NCI-H2227 treated with DMSO at 0.1 percent for 48 hours (cell line): ENCODE data around the gene MAP1A.
A peak's percentile ranks its signal among the peaks of the same experiment; 100 is the strongest.

Source experiments
- DNase-seq: peaks from one replicate; lab custom pipeline; 2025; lab: John Stamatoyannopoulos, UW

The MAP1A gene

GRCh38 chr15:43517354-43518196, at the start of gene MAP1A:
Gene MAP1A (plus strand): TSS chr15:43517608. CDS start chr15:43521474, 3,866 bp downstream.
- DNase-seq: peak; percentile 50

- DNase-seq: no peak
These were observed 47.5 kb upstream of the MAP1A start for GRCh38 chr15:43469867-43470266.

DNA sequence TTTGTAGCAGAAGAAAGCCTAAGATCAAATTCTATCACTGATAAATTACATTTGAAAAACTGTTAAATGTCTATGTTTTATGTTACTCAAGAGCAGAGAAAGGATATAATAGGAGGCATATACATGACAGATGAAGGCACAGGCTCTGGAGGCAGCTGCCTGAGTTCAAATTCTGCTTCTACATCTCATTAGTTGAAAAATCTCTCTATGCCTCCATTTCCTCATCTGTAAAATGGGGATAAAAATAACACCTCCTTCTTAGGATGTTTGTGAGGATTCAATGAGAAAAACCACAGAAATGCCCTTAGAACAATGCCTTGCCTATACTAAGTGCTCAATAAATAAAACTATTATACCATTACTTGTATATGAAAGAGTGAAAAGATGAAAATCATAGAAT, 45.4 kb upstream of the MAP1A start:
- no peak for DNase-seq

- no peak for DNase-seq
These were observed 43.5 kb upstream of the MAP1A start for GRCh38 chr15:43473885-43474284.

- no peak for DNase-seq
These were observed 33.9 kb upstream of the MAP1A start for GRCh38 chr15:43483297-43484128.

GRCh38 chr15:43484455-43484854, 33.0 kb upstream of the MAP1A start:
- DNase-seq: no peak

- no peak for DNase-seq
These were observed 30.0 kb upstream of the MAP1A start for GRCh38 chr15:43487271-43487895.

GRCh38 chr15:43488790-43489189, 28.6 kb upstream of the MAP1A start:
- no peak for DNase-seq

- no peak for DNase-seq
These were observed 28.2 kb upstream of the MAP1A start for GRCh38 chr15:43489191-43489590.

GRCh38 chr15:43492266-43492665, 25.1 kb upstream of the MAP1A start:
- DNase-seq: no peak

DNA sequence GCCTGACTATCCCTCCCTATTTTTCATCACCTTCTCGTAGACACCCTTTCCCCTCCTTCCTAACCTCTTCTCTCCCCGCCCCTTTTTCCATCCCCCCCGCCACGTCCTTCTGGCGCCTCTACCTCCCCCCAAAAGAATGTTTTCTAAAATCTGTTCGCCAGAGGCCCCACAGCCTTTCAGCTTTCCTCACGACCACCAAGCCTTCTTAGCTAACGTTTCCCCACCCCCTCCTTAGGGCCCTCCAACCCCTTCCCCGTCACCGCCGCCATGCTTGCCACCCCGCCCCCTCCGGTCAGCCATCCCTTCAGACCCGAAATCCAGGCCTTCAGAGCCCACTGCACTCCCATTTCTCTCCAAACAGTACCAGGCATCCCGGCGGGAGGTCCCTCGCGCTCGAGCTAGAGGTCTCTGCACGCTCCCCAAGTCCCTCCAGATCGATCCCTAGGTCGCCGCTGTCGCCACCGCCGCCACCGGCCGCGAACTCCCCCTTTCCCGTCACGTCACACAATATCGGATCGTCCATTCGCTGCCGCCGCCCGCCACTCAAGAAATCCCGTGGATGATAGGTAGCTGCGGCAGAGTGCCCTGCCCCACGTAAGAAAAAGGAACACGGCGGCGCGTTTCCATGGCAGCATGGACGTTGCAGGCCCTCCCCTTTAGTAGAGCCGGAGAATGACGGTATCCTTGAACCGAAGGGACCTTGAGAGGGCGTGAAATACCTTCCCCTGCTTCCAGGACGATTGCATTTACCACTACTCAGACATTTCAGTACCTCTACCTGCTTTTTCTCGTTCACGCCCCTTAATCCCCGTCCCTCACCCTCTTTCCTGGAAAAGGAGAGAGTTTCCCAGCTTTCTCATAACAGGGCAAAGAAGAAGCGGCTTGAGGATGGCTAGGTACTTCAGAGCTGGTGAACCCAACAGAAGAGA, 24.5 kb upstream of the MAP1A start, which contains the start of gene TP53BP1:
Gene TP53BP1 (minus strand): TSS at position 484 of the 929 bp plus-strand sequence. CDS start 113 bp downstream, at position 371.
- peak; percentile 91 for DNase-seq

GRCh38 chr15:43493703-43494472, 23.5 kb upstream of the MAP1A start:
- DNase-seq: peak; percentile 11

GRCh38 chr15:43498990-43499389, 18.4 kb upstream of the MAP1A start:
- no peak for DNase-seq

- no peak for DNase-seq
These were observed 17.8 kb upstream of the MAP1A start for GRCh38 chr15:43499635-43500034.

GRCh38 chr15:43505738-43506137, 11.7 kb upstream of the MAP1A start:
- no peak for DNase-seq

DNA sequence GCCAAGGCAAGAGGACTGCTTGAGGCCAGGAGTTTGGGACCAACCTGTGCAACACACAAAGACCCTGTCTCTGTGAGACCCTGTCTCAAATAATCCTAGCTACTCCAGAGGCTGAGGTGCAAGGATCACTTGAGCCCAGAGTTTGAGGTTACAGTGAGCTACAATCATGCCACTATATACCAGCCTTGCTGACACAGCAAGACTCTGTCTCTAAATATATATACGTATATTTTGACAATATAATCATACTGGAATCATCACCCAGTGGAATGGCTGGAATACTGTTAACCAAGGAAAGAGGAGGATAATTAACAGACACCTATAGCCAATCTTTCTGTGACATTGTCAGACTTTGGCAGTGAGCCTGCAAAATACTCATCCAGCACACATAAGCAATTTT, 9.0 kb upstream of the MAP1A start:
- no peak for DNase-seq

DNA sequence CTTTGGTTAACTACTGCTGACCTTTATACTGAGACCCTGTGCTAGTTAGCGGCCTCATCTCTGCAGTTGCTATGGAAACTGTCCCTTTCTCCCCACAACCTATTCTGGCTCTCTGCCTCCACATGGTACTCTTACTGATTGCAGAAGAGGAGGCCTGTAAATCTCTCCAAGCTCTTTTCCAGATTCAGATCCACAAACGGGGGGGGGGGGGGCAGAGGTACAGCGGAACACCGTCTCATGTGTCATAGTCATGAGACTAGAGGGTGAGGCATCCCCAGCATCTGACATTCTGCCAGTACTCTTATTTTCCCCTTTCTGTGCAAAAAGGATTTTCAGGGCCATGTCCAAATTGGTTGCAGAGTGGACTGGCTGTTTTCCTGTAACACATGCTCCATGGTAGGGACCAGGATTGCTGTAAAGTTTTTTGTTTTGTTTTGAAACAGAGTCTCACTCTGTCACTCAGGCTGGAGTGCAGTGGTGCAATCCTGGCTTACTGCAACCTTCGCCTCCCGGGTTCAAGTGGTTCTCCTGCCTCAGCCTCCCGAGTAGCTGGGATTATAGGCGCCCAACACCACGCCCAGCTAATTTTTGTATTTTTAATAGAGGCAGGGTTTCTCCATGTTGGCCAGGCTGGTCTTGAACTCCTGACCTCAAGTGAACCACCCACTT, 8.3 kb upstream of the MAP1A start:
- DNase-seq: peak; percentile 71

DNA sequence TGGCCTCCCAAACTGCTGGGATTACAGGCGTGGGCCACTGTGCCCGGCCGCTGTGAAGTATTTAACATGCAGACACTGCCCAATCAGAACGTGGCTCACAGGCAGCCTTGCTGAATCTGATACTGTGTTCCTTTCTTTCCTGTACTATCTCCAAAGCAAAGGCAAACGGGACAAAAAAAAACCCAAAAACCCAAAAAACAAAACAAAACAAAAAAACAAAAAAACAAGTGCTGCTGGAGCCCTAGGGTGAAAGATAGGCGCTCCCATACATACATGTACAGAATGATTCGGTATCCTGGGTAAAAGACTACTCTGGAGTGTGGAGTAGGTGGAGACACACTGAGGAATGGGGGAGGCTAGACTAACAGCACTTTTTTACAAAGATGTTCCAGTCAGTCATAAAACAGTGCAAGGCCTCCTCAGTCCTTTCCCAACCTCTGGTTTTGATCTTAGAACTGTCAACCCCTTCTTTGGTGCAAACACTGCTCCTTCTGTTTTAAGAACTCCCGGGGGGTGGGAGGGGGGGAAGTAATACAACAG, 7.7 kb upstream of the MAP1A start:
- DNase-seq: no peak

- DNase-seq: peak; percentile 96
These were observed 7.0 kb upstream of the MAP1A start for GRCh38 chr15:43510200-43511011.
